ENCODE results near the gene CACNA2D4.

The CACNA2D4 gene

GRCh38 chr12:1836241-1836803 is 82.1 kb downstream of the CACNA2D4 start:
- DNase-seq (ENCODE audit: insufficient read length, low spot score) (no peak), FAIRE-seq (no peak)
- TF ChIP-seq CTCF (IDR thresholded peaks at IDR 0.05; ENCODE audit: insufficient read depth, missing control alignments) = no peak

- DNase-seq (ENCODE audit: insufficient read length, low spot score) (no peak), FAIRE-seq (no peak)
- no peak for TF ChIP-seq CTCF (IDR thresholded peaks at IDR 0.05; ENCODE audit: insufficient read depth, missing control alignments)
These were observed 83.0 kb downstream of the CACNA2D4 start for GRCh38 chr12:1835211-1836131.

- DNase-seq (ENCODE audit: insufficient read length, low spot score) = no peak
- TF ChIP-seq CTCF (IDR thresholded peaks at IDR 0.05; ENCODE audit: insufficient read depth, missing control alignments) = no peak
- FAIRE-seq = no peak
These were observed 84.1 kb downstream of the CACNA2D4 start for GRCh38 chr12:1834186-1834925.

- TF ChIP-seq CTCF (IDR thresholded peaks at IDR 0.05; ENCODE audit: insufficient read depth, missing control alignments) = no peak
- FAIRE-seq = no peak
These were observed 84.8 kb downstream of the CACNA2D4 start for GRCh38 chr12:1833596-1834028.

GRCh38 chr12:1832801-1833595 is 85.5 kb downstream of the CACNA2D4 start:
- no peak for FAIRE-seq
- no peak for TF ChIP-seq CTCF (IDR thresholded peaks at IDR 0.05; ENCODE audit: insufficient read depth, missing control alignments)
- DNase-seq (ENCODE audit: insufficient read length, low spot score) = no peak

More at GRCh38 chr12:1833596-1834028, 84.8 kb downstream of the CACNA2D4 start:
- DNase-seq (ENCODE audit: insufficient read length, low spot score) = no peak

GRCh38 chr12:1830981-1831963 is 87.2 kb downstream of the CACNA2D4 start:
- TF ChIP-seq CTCF (IDR thresholded peaks at IDR 0.05; ENCODE audit: insufficient read depth, missing control alignments) = no peak
- FAIRE-seq (no peak), DNase-seq (ENCODE audit: insufficient read length, low spot score) (no peak)
